Sigmoid colon (tissue), 7 donors: ENCODE results near the gene SEPTIN11. TPM values are rescaled to one million over a fixed set of nuclear protein-coding genes. Genes with fewer than 3 reads are reported as not detected.

Experiments
- DNase-seq: peaks from one replicate; pipeline ENCODE4 v3.0.0-alpha.2; 2019
- H3K27ac ChIP-seq, 4 donors: fragments of 200-600 bp; sonication (generic); one replicate each; pipeline ENCODE4 v1.5.1; 2016 to 2019; ENCODE audit warnings: mild to moderate bottlenecking in 1 of 4
- H3K27me3 ChIP-seq, 3 donors: fragments of 200-600 bp; sonication (generic); one replicate each; pipeline ENCODE4 v1.5.1; 2019; ENCODE audit warnings: mild to moderate bottlenecking in 1 of 3
- H3K36me3 ChIP-seq, 4 donors: fragments of 200-600 bp; sonication (generic); one replicate each; pipeline ENCODE4 v1.5.1; 2016 to 2019
- H3K4me1 ChIP-seq, 4 donors: fragments of 200-600 bp; sonication (generic); one replicate each; pipeline ENCODE4 v1.5.1; 2017 to 2019
- H3K4me3 ChIP-seq, 4 donors: fragments of 200-600 bp; sonication (generic); one replicate each; pipeline ENCODE4 v1.5.1; 2017 to 2019; ENCODE audit warnings: mild to moderate bottlenecking in 2 of 4, moderate library complexity in 1 of 4
- H3K9me3 ChIP-seq, 4 donors: fragments of 200-600 bp in 3 of 4; sonication (generic) in 3 of 4; one replicate each; pipeline versions ENCODE4 v1.5.1 to v1.6.1; 2013 to 2019
- CTCF ChIP-seq, 4 experiments: fragments of 450-650 bp in 3 of 4; fragments of 200-600 bp in 1 of 4; IDR thresholded peaks; one replicate each; pipeline ENCODE4 v1.5.1; 2016 to 2019; ENCODE audit warnings: antibody characterized with exemption in 4 of 4, mild to moderate bottlenecking in 3 of 4, moderate library complexity in 2 of 4
- EP300 ChIP-seq, 4 donors: sonication (generic); formaldehyde crosslinking; IDR thresholded peaks; one replicate each; pipeline ENCODE4 v1.6.1; 2017; ENCODE audit warnings: antibody characterized with exemption in 4 of 4
- POLR2A ChIP-seq, 2 donors: fragments of 450-650 bp; IDR thresholded peaks; one replicate each; pipeline ENCODE4 v1.6.1; 2016; ENCODE audit warnings: antibody characterized with exemption in 2 of 2, mild to moderate bottlenecking in 2 of 2, moderate library complexity in 2 of 2
- POLR2AphosphoS5 ChIP-seq, 4 donors: sonication (generic); formaldehyde crosslinking; IDR thresholded peaks; one replicate each; pipeline ENCODE4 v1.6.1; 2017; ENCODE audit warnings: antibody characterized with exemption in 4 of 4
- WGBS, 2 donors: extraction: QIAGEN DNeasy Blood & Tissue Kit; methylation state at CpG; one replicate each; pipeline ENCODE4 v1.1.7; 2013; 5-methylcytosine and 5-hydroxymethylcytosine counted together
- intact Hi-C: fragments of 100-400 bp; cut with DNase I; formaldehyde crosslinking; loops from one replicate; pipeline ENCODE4 v1.15.1; 2023
- polyA plus RNA-seq, 3 donors: library from polyadenylated mRNA; stranded (reverse); fragments of 200-250 nt; gene quantifications; one replicate each; pipeline ENCODE4 v1.2.3, GENCODE V29; 2013
- total RNA-seq, 4 donors: library from RNA; depleted of rRNA; stranded (reverse); fragments of >200 nt; gene quantifications; one replicate each; pipeline ENCODE4 v1.1.0, GENCODE V29; 2016
- donor health status: healthy with polysubstance abuse.
- donor health status: Bipolar disorder and iron deficiency.
- donor health status: healthy.

The SEPTIN11 gene
- total and polyA plus RNA-seq, 7 donors: 36.4 to 143 (median 46.2) TPM

GRCh38 chr4:76950956-76951671 is 1.6 kb downstream of the SEPTIN11 start:
- no peaks in the 10 kb centered on the region for H3K9me3 ChIP-seq
- intact Hi-C loops: no loop called here
- H3K4me1 ChIP-seq: peaks cover 2 to 27% (median 16%) of the 10 kb centered on the region in 4 donors
- DNase-seq: no peak
- no peaks in the 10 kb centered on the region for H3K36me3 ChIP-seq
- no peak for TF ChIP-seq CTCF (IDR thresholded peaks at IDR 0.05)
- no peak for TF ChIP-seq POLR2A (IDR thresholded peaks at IDR 0.05)
- TF ChIP-seq POLR2AphosphoS5 (IDR thresholded peaks at IDR 0.05): no peak
- TF ChIP-seq EP300 (IDR thresholded peaks at IDR 0.05): no peak
- WGBS, 2 donors: 3 to 4% methylated on average over 23 of the region's 23 CpGs
- H3K27ac ChIP-seq: peak overlapping the region; percentile 87 to 95 (median 92)
- peak overlapping the region; percentile 70 to 87 (median 78) for H3K4me3 ChIP-seq
- no peaks in the 10 kb centered on the region for H3K27me3 ChIP-seq

DNA sequence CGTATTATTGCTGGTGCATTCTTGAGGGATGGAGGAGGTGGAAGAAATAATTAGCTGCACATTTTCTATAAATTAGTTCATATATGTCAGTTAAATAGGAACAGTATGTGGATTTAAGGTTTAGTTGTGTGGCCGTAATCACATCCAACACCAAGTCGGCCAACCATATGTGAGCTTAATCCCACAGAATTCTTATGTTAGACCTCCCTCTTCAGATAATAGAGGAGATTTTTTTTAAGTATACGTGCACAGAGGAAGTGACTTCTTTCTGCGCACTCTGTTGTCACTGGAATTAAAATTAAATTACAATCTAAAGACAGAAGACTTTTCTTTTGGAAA is 2.1 kb downstream of the SEPTIN11 start:
- intact Hi-C loops: no loop called here
- WGBS, 2 donors: 71 to 75% methylated on average over 5 of the region's 5 CpGs
- DNase-seq: no peak
- TF ChIP-seq CTCF (IDR thresholded peaks at IDR 0.05) (no peak), POLR2A (IDR thresholded peaks at IDR 0.05) (no peak), EP300 (IDR thresholded peaks at IDR 0.05) (no peak), POLR2AphosphoS5 (IDR thresholded peaks at IDR 0.05) (no peak)
- no peaks in the 10 kb centered on the region for H3K9me3 ChIP-seq
- H3K4me1 ChIP-seq: peaks cover 2 to 27% (median 16%) of the 10 kb centered on the region in 4 donors
- peak overlapping the region in 1 of 4 donors; percentile 90 for H3K27ac ChIP-seq
- H3K4me3 ChIP-seq: peak overlapping the region in 2 of 4 donors; percentile 85 to 87
- H3K27me3 ChIP-seq: no peaks in the 10 kb centered on the region
- H3K36me3 ChIP-seq: no peaks in the 10 kb centered on the region

DNA sequence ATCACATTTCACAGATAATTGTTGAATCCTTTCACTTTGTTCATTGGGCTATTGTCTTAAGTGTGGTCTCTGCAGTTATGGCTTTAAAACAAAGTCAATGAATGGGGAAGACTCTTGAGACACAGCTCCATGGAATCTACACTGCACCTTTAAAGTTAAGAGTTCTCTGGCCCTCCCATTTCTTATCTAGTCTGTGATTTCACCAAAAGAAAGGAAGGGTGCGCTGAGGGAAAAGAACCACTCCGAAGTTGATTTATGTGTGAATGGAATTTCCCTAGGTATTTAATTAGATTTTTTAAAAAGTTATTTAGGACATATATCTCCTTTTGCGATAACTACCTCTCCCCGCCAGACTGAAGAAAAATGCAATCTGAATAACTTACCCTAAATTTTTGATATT is 2.5 kb downstream of the SEPTIN11 start:
- H3K27me3 ChIP-seq: no peaks in the 10 kb centered on the region
- WGBS, 2 donors: 72 to 78% methylated on average over 4 of the region's 4 CpGs
- no peak for TF ChIP-seq EP300 (IDR thresholded peaks at IDR 0.05)
- no peak for TF ChIP-seq CTCF (IDR thresholded peaks at IDR 0.05)
- H3K4me3 ChIP-seq: peak overlapping the region in 1 of 4 donors; percentile 87
- H3K9me3 ChIP-seq: no peaks in the 10 kb centered on the region
- H3K27ac ChIP-seq: peak overlapping the region in 1 of 4 donors; percentile 90
- no peak for DNase-seq
- no peaks in the 10 kb centered on the region for H3K36me3 ChIP-seq
- intact Hi-C loops: no loop called here
- peaks cover 2 to 27% (median 16%) of the 10 kb centered on the region in 4 donors for H3K4me1 ChIP-seq

- H3K27me3 ChIP-seq: no peaks in the 10 kb centered on the region
Measured at GRCh38 chr4:76952656-76953582, 3.4 kb downstream of the SEPTIN11 start.

More at GRCh38 chr4:76952656-76953582, 3.4 kb downstream of the SEPTIN11 start:
- TF ChIP-seq POLR2A (IDR thresholded peaks at IDR 0.05) (no peak), POLR2AphosphoS5 (IDR thresholded peaks at IDR 0.05) (no peak), EP300 (IDR thresholded peaks at IDR 0.05) (no peak), CTCF (IDR thresholded peaks at IDR 0.05) (no peak)
- no peak overlapping the region for H3K4me3 ChIP-seq
- WGBS, 2 donors: 83% methylated on average over 4 of the region's 4 CpGs
- H3K27ac ChIP-seq: no peak overlapping the region
- H3K4me1 ChIP-seq: peaks cover 2 to 21% (median 16%) of the 10 kb centered on the region in 4 donors
- intact Hi-C loops: no loop called here
- H3K9me3 ChIP-seq: no peaks in the 10 kb centered on the region
- DNase-seq: no peak
- H3K36me3 ChIP-seq: no peaks in the 10 kb centered on the region
